HG03442 (cell line): ENCODE measurements around the gene OPRL1.
A peak's percentile ranks its signal among the peaks of the same experiment; 100 is the strongest.

Experiments
- ATAC-seq: cut with Tn5 transposase; IDR thresholded peaks from one replicate; pipeline ENCODE4 v1.9.1; 2021; ENCODE audit warnings: mild to moderate bottlenecking, moderate library complexity; ENCODE audit not compliant: unreplicated experiment

The OPRL1 gene

GRCh38 chr20:64070244-64070993 lies 9.5 kb upstream of the OPRL1 start:
- no peak for ATAC-seq

- ATAC-seq: no peak
Measured at GRCh38 chr20:64071341-64072332, 8.2 kb upstream of the OPRL1 start.

- ATAC-seq: no peak
Measured at GRCh38 chr20:64072498-64073063, 7.3 kb upstream of the OPRL1 start.

DNA sequence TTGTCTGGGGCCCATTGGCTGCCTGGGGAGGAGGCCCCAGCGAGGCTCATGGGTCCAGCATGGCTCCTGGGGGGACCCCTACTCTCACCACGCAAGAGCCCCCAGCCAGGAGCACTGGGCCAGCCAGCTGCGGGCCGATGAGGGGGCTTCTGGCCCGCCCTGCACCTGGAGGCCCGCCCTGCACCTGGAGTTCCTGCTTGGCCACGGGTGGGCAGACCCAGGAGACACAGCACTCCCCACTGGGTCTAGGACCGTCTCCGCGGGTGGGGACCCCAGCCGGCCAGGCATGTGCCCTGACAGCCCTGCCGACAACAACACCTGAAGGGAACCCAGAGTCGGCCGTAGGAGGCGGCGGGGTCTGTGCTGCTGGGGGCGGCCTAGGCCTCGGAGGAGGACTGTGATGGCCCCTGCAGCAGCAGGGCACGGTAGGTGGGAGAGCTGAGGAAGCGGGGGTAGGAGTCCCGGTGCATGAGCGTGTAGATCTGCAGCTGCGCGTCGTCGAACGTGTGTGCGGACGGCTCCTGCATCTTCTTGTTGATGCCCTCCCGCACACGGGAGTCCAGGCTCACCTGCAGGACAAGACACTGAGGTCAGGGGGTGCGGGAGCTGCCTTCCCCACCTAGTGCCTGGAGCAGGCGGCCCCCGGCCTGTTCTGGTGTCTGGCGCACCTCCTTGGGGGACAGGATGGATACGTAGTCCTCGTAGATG lies 6.3 kb upstream of the OPRL1 start:
- no peak for ATAC-seq

DNA sequence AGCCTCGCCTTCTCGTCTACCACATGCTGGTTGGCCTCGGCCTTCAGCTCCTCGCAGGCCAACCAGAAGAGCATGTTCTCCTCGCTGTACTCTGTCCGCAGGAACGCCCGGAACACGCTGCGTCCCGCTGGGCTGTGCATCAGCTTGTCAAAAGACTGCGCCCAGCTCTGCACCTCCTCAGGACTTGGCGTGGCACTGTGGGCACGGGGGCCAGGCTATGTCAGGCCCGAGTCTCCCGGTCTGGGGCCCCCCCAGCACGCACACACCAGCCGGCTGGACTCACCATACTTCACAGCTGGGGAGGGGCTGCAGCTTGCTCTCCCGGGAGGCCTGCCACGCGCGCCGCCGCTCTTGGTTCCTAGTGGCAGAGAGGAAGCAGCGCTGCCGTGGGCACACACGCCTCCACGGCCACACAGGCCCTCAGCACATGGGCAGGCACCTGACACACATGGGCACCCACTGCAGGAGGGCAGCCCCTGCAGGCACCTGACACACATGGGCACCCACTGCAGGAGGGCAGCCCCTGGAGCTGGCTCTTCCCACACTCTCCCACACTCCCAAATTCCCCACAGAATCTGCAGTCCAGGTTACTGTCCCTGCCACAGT lies 5.6 kb upstream of the OPRL1 start:
- ATAC-seq: no peak

GRCh38 chr20:64074963-64075362 lies 4.9 kb upstream of the OPRL1 start:
- ATAC-seq: no peak

GRCh38 chr20:64075556-64075955 lies 4.3 kb upstream of the OPRL1 start:
- ATAC-seq: no peak

DNA sequence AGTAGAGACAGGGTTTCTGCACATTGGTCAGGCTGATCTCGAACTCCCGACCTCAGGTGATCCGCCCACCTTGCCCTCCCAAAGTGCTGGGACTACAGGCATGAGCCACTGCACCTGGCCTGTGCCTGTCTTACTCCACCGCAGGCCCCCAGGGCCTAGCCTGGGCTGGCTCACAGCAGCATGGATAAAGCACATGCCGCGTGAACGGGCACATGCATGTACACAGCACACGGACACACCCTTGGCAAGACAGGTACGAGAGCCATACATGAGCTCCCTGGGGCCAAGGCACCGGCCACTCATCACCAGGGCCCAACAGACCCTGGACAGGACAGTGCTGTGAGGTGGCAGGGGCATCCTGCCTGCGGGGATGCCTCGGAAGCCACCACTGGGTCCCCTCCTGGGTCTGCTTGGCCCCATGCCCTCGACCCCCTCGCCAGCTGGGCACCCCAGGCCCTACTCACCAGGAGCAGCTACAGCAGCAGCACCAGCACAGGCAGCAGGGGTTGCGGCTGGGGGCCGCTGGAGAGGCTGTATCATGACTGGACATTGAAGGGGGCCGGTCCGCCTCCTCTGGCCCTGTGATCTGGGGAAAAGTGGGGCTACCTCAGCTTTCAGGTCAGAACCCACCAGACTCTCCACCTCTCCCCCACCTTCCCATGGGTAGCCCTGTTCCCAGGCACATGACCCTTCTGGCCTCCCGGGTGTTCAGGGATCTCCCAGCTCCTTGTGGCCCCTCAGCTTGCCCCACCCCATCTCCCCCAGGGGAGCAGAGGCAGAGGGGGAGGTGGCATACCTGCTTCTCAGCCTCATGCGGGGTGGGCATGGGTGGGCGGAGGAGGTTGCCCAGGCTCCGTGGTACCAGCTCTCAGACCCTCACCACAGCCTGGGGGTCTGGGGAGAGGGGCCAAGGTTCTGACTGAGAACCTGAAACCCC lies 3.6 kb upstream of the OPRL1 start:
- ATAC-seq: no peak

- no peak for ATAC-seq
Measured at GRCh38 chr20:64077094-64077493, 2.8 kb upstream of the OPRL1 start.

GRCh38 chr20:64077541-64077875 lies 2.4 kb upstream of the OPRL1 start:
- ATAC-seq: no peak

GRCh38 chr20:64077876-64078551 lies 1.9 kb upstream of the OPRL1 start:
- no peak for ATAC-seq

DNA sequence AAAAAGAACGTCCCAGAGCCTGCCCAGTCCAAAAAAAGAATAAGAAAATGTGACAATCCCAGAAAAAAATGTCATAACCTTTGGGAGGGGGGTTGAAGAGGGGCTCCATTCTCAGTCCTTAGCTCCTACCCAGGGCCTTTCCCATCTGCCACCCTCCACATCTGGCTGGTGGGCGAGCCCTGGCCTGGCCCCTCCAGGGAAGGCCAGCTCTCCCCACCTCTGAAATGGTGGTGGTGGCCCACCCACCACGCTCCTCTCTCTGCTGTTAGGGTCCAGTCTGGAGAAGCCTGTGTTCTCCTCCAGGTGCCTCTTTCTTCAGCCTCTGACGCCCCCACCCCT lies 979 bp upstream of the OPRL1 start:
- ATAC-seq: no peak

GRCh38 chr20:64079273-64080012 lies 439 bp upstream of the OPRL1 start, which contains the start of gene RGS19:
TSS of gene RGS19 (minus strand) at chr20:64079518. CDS start at chr20:64076886, 2,632 bp downstream.
- peak; percentile 39 for ATAC-seq

DNA sequence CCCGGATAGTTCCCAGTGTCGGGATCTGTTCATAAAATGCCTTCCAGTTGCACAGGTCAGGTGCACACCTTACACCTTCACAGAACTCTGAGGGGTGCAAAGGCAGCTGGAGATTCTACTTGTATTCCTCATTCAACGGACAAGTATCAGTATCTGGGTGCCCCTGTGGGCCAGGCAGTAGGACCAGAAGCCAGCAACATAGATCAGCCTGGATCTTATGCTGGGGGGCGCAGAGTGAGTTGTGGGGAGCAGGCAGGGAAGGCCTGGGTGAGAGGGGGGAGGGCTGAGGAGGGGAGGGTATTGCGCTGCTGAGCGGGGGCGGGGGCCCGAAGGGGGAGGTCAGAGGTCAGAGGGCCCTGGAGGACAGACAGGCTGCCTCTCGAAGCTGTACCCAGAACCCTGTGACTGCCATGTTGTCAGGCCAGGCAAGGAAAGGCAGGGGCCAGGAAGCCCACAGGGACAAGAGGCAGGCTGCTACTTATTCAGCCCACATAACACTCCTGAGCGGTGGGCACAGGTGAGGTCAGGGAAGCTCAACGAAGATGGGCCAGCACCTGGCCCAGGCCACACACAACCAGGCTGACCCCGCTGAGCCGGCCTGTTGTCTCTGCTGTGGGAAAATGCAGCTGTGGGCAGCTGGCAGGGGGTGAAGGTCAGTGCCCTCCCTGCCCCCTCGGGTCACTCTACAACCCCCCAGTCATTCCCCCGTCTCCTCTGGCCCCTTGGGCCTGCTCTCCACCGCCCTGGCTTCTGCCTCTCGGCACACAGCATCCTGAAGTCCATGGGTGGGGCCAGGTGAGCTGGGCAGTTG lies 1.1 kb downstream of the OPRL1 start:
- ATAC-seq: no peak

- no peak for ATAC-seq
Measured at GRCh38 chr20:64081624-64081964, 1.7 kb downstream of the OPRL1 start.

DNA sequence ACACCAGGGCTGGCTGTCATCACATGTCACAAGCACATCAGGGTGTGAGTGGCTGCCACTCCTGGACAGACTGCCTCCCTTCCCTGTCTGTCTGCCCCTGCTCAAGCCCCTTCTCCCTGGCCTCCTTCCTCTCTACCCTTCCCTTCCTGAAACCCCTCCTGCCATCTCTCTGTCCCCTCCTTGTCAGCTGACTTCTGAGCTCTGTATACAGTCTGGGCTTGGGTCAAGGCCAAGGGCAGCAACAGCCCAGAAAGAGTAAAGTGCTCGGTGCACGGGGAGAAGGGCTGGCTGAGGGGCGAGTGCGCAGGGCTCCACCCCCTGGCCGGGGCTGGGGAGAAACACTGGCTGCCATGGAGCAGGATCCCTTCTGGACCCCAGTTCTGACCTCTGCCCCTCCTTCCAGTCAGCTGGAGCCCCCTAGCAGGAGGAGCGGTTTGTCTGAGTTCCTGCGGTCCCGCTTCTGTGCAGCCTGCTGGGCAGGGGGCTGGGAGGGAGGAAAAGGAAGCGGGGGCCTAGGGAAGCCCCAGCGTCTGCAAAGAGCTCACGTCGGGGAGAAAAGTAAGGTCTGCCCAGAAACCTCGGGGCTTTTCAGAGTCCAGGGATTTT lies 2.3 kb downstream of the OPRL1 start:
- ATAC-seq: no peak

DNA sequence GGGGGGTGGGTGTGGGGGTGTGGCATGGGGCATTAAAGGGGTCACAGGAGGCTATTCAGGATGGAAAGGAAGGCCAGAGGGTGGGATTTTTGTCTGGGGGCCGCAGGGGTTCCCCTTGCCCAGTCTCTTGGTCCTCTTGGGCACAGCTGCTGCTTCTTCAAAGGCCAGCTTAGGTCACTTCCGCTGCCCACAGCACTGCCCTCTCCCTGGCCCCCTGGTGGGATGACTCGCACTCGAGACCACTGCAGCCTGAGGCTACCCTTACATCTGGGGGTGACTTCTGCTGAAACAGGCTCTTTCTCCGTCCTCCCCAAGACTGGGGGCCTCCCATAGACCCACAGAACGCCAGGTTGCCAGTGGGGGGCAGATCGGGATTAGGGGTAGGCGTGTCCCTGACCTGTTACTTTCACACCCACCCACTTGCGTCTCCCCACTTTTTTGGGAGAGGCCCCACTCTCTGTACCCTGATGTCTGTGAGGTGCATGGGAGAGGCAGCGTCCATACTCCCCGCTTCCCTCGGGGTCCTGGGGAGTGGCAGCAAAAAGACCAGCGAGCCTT lies 3.0 kb downstream of the OPRL1 start:
- ATAC-seq: no peak
